Measurements from ENCODE around the gene ZNF385A. TPM values are rescaled to one million over a fixed set of nuclear protein-coding genes. Genes with fewer than 3 reads are reported as not detected.

ZNF385A gene
- total and polyA plus RNA-seq, 9 of the 15 experiments (the other 6 are each of a cell fraction or from before 2014, with no cell fraction given): 1.0 to 111 (median 7.7) TPM

- TF ChIP-seq ZNF407 (IDR thresholded peaks at IDR 0.05; ENCODE audit: low read depth): no peak
- no peak for TF ChIP-seq FOXM1 (IDR thresholded peaks at IDR 0.05; ENCODE audit: low read depth)
- TF ChIP-seq FOXM1 (CRISPR knock-in tag; IDR thresholded peaks at IDR 0.05; ENCODE audit: low read depth): no peak
- no peak for TF ChIP-seq PHB (CRISPR knock-in tag; IDR thresholded peaks at IDR 0.05)
- no peak for TF ChIP-seq NFIX (CRISPR knock-in tag; IDR thresholded peaks at IDR 0.05; ENCODE audit: low read depth)
- no peak for TF ChIP-seq CEBPG (CRISPR knock-in tag; IDR thresholded peaks at IDR 0.05)
- TF ChIP-seq CEBPG (tag; conservative IDR thresholded peaks at IDR 0.05 in 1 of 2, IDR thresholded peaks at IDR 0.05 in 1 of 2): no peak
- TF ChIP-seq DMBX1 (CRISPR knock-in tag; IDR thresholded peaks at IDR 0.05; ENCODE audit: borderline replicate concordance): no peak
- no peak for TF ChIP-seq HMG20A (CRISPR knock-in tag; conservative IDR thresholded peaks at IDR 0.05)
- TF ChIP-seq HDGF (IDR thresholded peaks at IDR 0.05): no peak
- no peak for TF ChIP-seq DNMT1 (IDR thresholded peaks at IDR 0.05)
- TF ChIP-seq DLX4 (CRISPR knock-in tag; IDR thresholded peaks at IDR 0.05): no peak
- TF ChIP-seq HNRNPLL (IDR thresholded peaks at IDR 0.05; ENCODE audit: low read depth, low read length, poor library complexity, severe bottlenecking): no peak
- no peak for TF ChIP-seq CBX1 (IDR thresholded peaks at IDR 0.05; ENCODE audit: low read depth)
- TF ChIP-seq PRPF4 (IDR thresholded peaks at IDR 0.05; ENCODE audit: insufficient read depth, low read depth, low read length, poor library complexity, severe bottlenecking): no peak
- TF ChIP-seq ELF2 (CRISPR knock-in tag; IDR thresholded peaks at IDR 0.05): no peak
- no peak for TF ChIP-seq ZNF274 (IDR thresholded peaks at IDR 0.05; ENCODE audit: borderline replicate concordance, low read depth, low read length)
- TF ChIP-seq ZNF239 (CRISPR knock-in tag; IDR thresholded peaks at IDR 0.05): no peak
Measured at GRCh38 chr12:54390668-54391551, 6.4 kb upstream of the ZNF385A start (continued).
